HEK293 (cell line): ENCODE data around the gene FASLG.

Experiments
- SP3 ChIP-seq: fragments of 450-650 bp; formaldehyde crosslinking; IDR thresholded peaks from 2 replicates; pipeline ENCODE4 v1.5.1; 2016; ENCODE audit warnings: missing biosample characterization, missing genetic modification characterization
- YY1 ChIP-seq: fragments of 450-650 bp; formaldehyde crosslinking; IDR thresholded peaks from 2 replicates; pipeline ENCODE4 v1.5.1; 2018; ENCODE audit warnings: missing biosample characterization, missing genetic modification characterization
- ZBTB20 ChIP-seq: fragments of 450-650 bp; formaldehyde crosslinking; IDR thresholded peaks from 2 replicates; pipeline ENCODE4 v1.5.1; 2016; ENCODE audit warnings: missing biosample characterization, missing genetic modification characterization
- ZNF114 ChIP-seq: fragments of 450-650 bp; formaldehyde crosslinking; IDR thresholded peaks from 2 replicates; pipeline ENCODE4 v1.5.0; 2017; ENCODE audit warnings: missing biosample characterization, missing genetic modification characterization
- ZNF155 ChIP-seq: fragments of 450-650 bp; formaldehyde crosslinking; IDR thresholded peaks from 2 replicates; pipeline ENCODE4 v1.5.1; 2016; ENCODE audit warnings: missing biosample characterization, missing genetic modification characterization
- ZNF16 ChIP-seq: fragments of 450-650 bp; formaldehyde crosslinking; IDR thresholded peaks from 2 replicates; pipeline ENCODE4 v1.5.1; 2016; ENCODE audit warnings: low read depth, missing biosample characterization, missing genetic modification characterization
- TF ChIP-seq, protein P1 (sequence below): fragments of 450-650 bp; formaldehyde crosslinking; IDR thresholded peaks from 2 replicates; pipeline ENCODE4 v1.5.1; 2016; ENCODE audit warnings: missing biosample characterization, missing genetic modification characterization
- TF ChIP-seq, protein P2 (sequence below): fragments of 450-650 bp; formaldehyde crosslinking; IDR thresholded peaks from 2 replicates; pipeline ENCODE4 v1.5.1; 2016; ENCODE audit warnings: missing biosample characterization, missing genetic modification characterization
- TF ChIP-seq, protein P3 (sequence below): fragments of 450-650 bp; formaldehyde crosslinking; optimal IDR thresholded peaks from 2 replicates; pipeline ENCODE3; 2016; ENCODE audit warnings: missing biosample characterization, mild to moderate bottlenecking, missing genetic modification characterization
- TF ChIP-seq, protein P4 (sequence below): fragments of 450-650 bp; formaldehyde crosslinking; IDR thresholded peaks from 2 replicates; pipeline ENCODE4 v1.5.1; 2016; ENCODE audit warnings: missing biosample characterization, missing genetic modification characterization, borderline replicate concordance

DNA sequence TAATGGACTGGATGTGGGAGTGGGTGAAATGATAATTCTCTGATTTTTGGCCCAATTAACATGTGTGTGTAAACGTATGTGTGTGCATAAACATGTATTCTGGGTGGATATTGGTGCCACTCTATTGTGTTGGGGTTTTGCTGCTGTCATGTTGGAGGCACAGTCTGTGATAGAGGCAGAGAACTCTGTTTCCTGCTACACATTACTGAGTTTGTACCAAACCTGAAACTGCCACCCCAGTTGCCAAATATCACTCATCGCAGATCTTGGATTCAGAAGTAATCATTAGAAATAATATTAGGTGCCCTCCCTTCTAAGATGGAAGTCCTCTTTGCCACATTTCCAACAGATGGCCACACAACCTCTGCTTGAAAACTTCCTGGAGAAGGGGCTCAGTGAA lies 13.8 kb downstream of the FASLG start:
- TF ChIP-seq, protein P1, sequence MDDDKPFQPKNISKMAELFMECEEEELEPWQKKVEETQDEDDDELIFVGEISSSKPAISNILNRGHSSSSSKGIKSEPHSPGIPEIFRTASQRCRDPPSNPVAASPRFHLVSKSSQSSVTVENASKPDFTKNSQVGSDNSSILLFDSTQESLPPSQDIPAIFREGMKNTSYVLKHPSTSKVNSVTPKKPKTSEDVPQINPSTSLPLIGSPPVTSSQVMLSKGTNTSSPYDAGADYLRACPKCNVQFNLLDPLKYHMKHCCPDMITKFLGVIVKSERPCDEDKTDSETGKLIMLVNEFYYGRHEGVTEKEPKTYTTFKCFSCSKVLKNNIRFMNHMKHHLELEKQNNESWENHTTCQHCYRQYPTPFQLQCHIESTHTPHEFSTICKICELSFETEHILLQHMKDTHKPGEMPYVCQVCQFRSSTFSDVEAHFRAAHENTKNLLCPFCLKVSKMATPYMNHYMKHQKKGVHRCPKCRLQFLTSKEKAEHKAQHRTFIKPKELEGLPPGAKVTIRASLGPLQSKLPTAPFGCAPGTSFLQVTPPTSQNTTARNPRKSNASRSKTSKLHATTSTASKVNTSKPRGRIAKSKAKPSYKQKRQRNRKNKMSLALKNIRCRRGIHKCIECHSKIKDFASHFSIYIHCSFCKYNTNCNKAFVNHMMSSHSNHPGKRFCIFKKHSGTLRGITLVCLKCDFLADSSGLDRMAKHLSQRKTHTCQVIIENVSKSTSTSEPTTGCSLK (tag by site-specific recombination) = no peak
- TF ChIP-seq, protein P2, sequence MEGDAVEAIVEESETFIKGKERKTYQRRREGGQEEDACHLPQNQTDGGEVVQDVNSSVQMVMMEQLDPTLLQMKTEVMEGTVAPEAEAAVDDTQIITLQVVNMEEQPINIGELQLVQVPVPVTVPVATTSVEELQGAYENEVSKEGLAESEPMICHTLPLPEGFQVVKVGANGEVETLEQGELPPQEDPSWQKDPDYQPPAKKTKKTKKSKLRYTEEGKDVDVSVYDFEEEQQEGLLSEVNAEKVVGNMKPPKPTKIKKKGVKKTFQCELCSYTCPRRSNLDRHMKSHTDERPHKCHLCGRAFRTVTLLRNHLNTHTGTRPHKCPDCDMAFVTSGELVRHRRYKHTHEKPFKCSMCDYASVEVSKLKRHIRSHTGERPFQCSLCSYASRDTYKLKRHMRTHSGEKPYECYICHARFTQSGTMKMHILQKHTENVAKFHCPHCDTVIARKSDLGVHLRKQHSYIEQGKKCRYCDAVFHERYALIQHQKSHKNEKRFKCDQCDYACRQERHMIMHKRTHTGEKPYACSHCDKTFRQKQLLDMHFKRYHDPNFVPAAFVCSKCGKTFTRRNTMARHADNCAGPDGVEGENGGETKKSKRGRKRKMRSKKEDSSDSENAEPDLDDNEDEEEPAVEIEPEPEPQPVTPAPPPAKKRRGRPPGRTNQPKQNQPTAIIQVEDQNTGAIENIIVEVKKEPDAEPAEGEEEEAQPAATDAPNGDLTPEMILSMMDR (tag by site-specific recombination) = no peak
- TF ChIP-seq, protein P3, sequence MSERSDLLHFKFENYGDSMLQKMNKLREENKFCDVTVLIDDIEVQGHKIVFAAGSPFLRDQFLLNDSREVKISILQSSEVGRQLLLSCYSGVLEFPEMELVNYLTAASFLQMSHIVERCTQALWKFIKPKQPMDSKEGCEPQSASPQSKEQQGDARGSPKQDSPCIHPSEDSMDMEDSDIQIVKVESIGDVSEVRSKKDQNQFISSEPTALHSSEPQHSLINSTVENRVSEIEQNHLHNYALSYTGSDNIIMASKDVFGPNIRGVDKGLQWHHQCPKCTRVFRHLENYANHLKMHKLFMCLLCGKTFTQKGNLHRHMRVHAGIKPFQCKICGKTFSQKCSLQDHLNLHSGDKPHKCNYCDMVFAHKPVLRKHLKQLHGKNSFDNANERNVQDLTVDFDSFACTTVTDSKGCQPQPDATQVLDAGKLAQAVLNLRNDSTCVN (tag by site-specific recombination) = no peak
- TF ChIP-seq SP3 (tag by site-specific recombination) (no peak), ZNF155 (tag by site-specific recombination) (no peak), ZBTB20 (tag by site-specific recombination) (no peak), ZNF114 (tag by site-specific recombination) (no peak), ZNF16 (tag by site-specific recombination) (no peak), YY1 (tag by site-specific recombination) (no peak)
- TF ChIP-seq, protein P4, sequence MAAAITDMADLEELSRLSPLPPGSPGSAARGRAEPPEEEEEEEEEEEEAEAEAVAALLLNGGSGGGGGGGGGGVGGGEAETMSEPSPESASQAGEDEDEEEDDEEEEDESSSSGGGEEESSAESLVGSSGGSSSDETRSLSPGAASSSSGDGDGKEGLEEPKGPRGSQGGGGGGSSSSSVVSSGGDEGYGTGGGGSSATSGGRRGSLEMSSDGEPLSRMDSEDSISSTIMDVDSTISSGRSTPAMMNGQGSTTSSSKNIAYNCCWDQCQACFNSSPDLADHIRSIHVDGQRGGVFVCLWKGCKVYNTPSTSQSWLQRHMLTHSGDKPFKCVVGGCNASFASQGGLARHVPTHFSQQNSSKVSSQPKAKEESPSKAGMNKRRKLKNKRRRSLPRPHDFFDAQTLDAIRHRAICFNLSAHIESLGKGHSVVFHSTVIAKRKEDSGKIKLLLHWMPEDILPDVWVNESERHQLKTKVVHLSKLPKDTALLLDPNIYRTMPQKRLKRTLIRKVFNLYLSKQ = no peak
